GM21381 (cell line): Measurements from ENCODE around the gene LRRC1.

Experiments used
- ATAC-seq: cut with Tn5 transposase; IDR thresholded peaks from one replicate; pipeline ENCODE4 v1.9.1; 2021; ENCODE audit warnings: mild to moderate bottlenecking, moderate library complexity; ENCODE audit not compliant: unreplicated experiment

The LRRC1 gene

GRCh38 chr6:53920881-53921280 is 126.1 kb downstream of the LRRC1 start:
- no peak for ATAC-seq

GRCh38 chr6:53921639-53922038 is 126.8 kb downstream of the LRRC1 start:
- no peak for ATAC-seq

DNA sequence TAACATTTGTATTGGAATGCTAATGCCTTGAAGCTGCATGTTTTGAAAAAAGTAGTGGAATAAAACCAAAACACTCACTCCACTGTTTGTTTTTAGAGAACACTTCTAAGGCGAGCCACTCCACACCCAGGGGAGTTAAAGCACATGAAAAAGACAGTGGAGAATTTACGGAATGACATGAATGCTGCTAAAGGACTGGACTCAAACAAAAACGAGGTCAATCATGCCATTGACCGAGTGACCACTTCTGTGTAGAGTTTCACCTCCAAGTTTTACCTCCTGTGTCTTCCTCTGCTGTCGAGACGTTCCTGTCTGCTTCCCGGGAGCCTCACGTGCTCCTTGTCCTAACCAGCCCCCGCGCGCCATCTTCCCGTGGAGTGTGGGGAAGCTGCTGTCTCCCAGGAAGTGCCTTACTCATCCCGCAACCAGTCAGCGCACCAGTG is 127.8 kb downstream of the LRRC1 start:
- ATAC-seq = no peak

DNA sequence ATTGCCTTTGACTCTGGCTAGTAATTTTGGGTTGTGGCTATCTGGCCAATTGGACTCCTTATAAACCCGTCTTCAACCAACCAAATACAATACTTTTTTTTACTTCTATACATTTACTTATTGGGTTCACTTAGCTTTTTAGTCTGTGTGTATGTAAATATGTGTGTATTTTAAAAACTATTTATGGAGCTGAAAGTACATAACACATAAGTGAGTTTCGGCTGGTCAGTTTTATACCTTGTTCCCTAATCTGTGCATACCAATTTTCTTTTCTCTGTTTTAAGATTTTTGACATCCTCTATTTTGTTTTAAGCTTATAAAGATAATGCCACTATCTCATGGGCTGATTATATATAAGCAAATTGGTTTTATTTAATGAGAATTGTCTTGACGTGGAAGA is 129.5 kb downstream of the LRRC1 start:
- ATAC-seq = peak; percentile 54

DNA sequence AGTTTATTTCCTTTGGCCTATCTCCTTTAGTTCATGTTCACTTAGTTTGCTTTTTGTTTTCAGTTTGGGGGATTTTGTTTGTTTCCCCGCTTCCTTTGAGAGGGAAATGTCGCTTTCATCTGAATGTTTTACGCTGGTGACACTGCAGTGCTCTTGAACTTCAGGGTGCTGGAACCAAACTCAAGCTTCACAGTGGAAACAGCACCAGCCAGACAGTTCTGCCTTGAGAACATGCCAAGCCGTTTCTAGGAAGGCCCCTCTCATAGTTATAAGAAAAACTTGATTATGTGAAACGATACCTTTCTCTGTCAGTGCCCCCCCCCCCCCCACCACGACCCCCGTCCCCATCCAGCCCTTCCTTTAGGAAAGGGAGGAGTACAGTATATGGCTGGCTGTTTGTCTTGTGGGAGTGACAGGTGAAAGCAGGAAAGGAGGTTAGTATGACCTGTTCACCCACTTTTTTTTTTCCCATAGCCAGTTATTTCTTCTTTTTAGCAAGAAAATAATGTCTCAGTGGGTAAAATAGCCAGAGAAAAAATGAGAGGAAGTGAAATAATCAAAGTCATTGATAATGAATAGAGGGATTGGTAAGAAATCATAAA is 130.1 kb downstream of the LRRC1 start:
- no peak for ATAC-seq

DNA sequence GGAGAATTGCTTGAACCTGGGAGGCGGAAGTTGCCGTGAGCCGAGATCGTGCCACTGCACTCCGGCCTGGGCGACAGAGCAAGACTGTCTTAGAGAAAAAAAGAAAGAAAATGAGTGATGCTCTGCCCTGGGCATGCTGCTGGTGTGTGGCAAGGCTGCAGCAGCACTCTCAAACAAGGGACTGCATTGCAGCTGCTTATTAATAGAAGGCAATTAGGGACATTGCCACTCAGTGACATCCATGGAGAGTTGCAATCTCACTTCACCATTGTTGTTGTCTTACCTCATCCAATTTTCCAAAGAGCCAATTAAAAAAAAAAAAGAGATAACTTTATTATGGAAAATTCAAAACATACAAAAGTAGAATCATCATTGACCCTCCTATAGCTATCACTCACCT is 131.1 kb downstream of the LRRC1 start:
- no peak for ATAC-seq

DNA sequence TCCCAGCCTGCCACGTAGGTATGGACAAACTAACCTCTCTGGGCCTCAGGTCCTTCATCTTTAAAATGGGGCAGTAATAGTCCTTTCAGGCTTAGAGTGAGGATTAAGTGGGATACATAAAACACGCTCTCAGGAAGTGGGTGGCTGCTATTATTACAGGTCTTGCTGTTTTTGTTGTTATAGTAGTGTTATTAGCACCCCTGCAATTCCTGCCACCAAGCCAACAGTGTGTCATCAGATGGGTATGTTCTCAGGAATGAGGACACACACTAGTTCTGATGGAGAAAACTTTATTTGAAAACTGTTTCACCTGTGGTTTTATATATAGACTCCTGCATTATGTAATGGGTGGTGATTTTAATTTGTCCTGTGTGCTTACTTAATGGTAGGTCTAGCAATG is 131.7 kb downstream of the LRRC1 start:
- no peak for ATAC-seq

- no peak for ATAC-seq
Observed at GRCh38 chr6:53928641-53929040, 133.8 kb downstream of the LRRC1 start.

- no peak for ATAC-seq
Observed at GRCh38 chr6:53929041-53929820, 134.4 kb downstream of the LRRC1 start.

GRCh38 chr6:53929821-53930120 is 135.0 kb downstream of the LRRC1 start:
- ATAC-seq = no peak

- ATAC-seq = no peak
Observed at GRCh38 chr6:53930330-53930729, 135.5 kb downstream of the LRRC1 start.

DNA sequence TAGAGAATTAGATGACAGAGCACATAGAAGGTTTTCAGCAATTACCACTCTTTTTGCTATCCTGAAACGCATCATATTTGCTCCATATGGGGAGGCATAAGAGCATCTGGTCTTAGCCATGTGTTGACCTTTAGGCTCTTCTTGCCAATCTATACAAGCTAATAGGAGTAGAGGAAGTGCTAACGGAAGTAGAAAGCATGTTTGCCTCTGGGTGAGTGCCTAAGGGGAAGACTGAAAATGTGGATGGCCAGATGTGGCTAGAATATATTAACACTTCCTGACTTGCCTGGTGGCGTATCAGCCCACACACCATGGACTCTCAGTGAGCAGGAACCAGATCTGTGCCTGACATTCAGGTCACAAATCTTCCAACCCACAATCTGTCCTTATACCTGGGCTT is 136.3 kb downstream of the LRRC1 start:
- no peak for ATAC-seq

GRCh38 chr6:53932516-53932915 is 137.7 kb downstream of the LRRC1 start:
- no peak for ATAC-seq

DNA sequence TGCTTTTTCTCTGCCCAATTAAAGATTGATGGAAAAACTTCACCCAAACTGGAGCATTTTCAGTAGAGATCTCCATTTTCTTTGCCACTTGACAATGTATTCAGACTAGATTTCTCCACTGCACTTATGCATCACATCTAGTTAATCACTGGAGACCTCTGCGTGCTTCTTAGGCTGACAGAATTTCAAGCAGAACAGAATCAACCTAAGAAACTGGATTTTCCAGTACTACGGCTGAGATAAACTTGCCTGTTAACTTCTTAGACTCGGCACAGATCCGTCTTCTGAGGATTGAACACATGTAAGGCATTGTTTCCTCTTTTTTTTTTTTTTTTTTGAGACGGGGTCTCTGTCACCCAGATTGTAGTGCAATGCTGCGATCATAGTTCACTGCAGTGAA is 139.2 kb downstream of the LRRC1 start:
- no peak for ATAC-seq

DNA sequence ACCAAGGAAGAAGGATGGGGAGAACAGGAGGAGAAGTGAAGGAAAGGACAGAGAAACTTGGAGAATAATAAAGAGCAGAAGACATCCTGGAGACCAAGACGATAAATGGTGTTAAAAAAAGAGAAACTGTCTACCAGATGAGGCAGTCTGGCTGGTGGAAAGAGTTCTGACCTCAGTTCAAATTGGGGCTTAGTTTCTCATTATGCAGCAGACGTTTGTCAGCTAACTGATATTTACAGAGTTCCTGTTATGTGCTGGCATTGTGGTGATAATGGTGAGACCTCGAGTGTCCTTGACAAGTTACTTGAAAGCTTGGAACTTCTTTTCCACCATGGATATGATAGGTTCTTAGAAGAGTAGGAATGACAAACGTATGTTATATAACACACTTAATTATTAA is 142.7 kb downstream of the LRRC1 start:
- no peak for ATAC-seq

DNA sequence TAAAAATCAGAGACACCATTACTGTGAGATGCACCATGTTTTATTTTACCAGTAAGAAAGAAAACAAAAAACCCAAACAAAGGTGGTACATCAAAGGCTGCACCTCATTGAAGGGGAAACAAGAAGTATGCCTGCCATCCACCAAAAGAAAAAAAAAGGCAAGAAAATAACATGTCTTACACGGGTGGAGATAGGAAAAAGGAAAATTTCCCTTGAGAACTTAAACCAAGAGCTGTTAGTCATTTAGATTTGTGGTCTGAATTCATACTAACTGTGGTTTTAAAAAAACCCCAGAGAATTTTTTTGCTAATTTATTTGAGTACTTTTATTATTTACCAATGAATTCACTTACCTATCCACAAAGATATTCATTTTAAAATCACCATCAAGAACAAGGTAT is 144.0 kb downstream of the LRRC1 start:
- peak; percentile 56 for ATAC-seq

- ATAC-seq = no peak
Observed at GRCh38 chr6:53939830-53940229, 145.0 kb downstream of the LRRC1 start.

GRCh38 chr6:53943395-53943794 is 148.6 kb downstream of the LRRC1 start:
- ATAC-seq = no peak

DNA sequence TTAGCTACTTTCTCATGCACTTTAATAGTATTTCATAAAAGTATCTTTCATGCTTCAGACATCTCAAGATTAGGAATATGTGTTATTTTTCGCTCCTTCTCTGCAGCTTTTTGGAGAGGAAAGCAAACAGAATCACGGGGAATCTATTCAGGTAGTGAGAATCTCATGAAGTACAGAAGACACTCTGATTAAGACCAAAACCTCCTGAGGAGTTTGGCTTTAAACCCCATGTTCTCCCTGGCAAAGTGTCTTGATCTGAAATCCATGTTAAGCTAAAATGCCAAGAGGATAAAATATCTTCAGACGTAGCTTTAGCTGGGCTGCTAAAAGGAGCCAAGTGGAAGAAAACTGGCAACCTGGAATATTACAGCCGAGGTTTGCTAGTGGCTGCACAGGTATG is 149.3 kb downstream of the LRRC1 start:
- ATAC-seq = no peak

DNA sequence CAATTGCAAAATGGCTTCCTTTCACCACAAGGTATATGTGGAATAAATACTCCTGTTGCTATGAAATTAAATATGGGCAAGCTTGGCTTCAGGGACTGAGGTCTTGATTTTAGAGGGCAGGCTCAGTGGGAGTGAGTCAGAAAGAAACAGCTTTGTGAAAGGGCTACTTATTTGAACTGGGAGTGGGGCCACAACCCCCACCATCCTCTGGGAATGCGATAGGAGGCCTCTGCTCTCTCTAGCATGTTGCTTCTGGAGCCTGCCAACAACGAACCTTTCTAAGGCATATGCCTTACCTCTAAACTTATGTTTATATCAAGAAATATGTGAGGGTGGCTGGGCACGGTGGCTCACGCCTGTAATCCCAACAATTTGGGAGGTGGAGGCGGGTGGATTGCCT is 149.7 kb downstream of the LRRC1 start:
- ATAC-seq = no peak

DNA sequence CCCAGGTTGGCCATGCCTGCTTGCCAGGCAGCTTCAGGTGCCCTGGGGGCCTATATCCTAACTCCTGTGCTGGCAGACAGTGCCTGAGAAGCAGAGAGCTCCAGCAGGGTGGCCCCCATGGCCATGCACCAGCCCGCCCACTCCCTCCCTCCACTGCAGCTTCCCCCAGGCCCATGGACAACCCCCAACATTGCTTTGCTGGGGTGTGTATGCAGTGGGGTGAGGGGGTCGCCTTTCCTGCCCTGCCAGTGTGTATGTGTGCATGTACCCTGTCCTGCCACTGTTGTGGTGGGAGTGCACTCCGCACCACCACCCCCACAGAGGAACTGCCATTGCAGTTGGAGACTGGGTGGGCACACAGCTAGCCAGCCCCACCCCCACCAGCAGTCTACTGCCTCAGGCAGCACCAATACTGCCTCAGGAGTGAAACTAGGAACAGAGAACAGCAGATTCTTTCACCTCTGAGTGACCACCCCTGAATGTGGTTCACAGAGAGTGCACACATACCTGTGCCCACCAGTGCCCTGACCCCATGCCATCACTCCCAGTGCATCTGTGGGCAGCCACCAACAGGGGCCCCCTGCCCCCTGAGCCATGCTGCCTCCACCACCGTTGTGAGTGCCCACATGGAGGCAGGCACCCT is 151.1 kb downstream of the LRRC1 start:
- ATAC-seq = no peak

GRCh38 chr6:53947780-53948179 is 153.0 kb downstream of the LRRC1 start:
- no peak for ATAC-seq
